Measurements from ENCODE around the gene DEF6.

The DEF6 gene

GRCh38 chr6:35342258-35343091, 44.9 kb downstream of the DEF6 start, which contains the start of gene PPARD:
Gene PPARD (plus strand): TSS chr6:35342558. CDS start chr6:35411088, 68,530 bp downstream.
- in situ Hi-C loops (cut with MboI; ENCODE audit: low sequenced_read_pairs): no loop called here

GRCh38 chr6:35343092-35343834, 45.6 kb downstream of the DEF6 start:
- in situ Hi-C loops (cut with MboI; ENCODE audit: low sequenced_read_pairs): no loop called here

- in situ Hi-C loops (cut with MboI; ENCODE audit: low sequenced_read_pairs): no loop called here
Observed at GRCh38 chr6:35343835-35344550, 46.4 kb downstream of the DEF6 start.

- in situ Hi-C loops (cut with MboI; ENCODE audit: low sequenced_read_pairs): no loop called here
Observed at GRCh38 chr6:35351422-35351821, 53.8 kb downstream of the DEF6 start.

- in situ Hi-C loops (cut with MboI; ENCODE audit: low sequenced_read_pairs): no loop called here
Observed at GRCh38 chr6:35352735-35353134, 55.1 kb downstream of the DEF6 start.

GRCh38 chr6:35354361-35355135, 56.9 kb downstream of the DEF6 start:
- in situ Hi-C loops (cut with MboI; ENCODE audit: low sequenced_read_pairs): no loop called here

- in situ Hi-C loops (cut with MboI; ENCODE audit: low sequenced_read_pairs): no loop called here
Observed at GRCh38 chr6:35356391-35356790, 58.8 kb downstream of the DEF6 start.

- in situ Hi-C loops (cut with MboI; ENCODE audit: low sequenced_read_pairs): no loop called here
Observed at GRCh38 chr6:35357677-35358076, 60.1 kb downstream of the DEF6 start.

- in situ Hi-C loops (cut with MboI; ENCODE audit: low sequenced_read_pairs): no loop called here
Observed at GRCh38 chr6:35358086-35358485, 60.5 kb downstream of the DEF6 start.

GRCh38 chr6:35359346-35359743, 61.7 kb downstream of the DEF6 start:
- in situ Hi-C loops (cut with MboI; ENCODE audit: low sequenced_read_pairs): no loop called here

- in situ Hi-C loops (cut with MboI; ENCODE audit: low sequenced_read_pairs): no loop called here
Observed at GRCh38 chr6:35359744-35360348, 62.2 kb downstream of the DEF6 start.

GRCh38 chr6:35360349-35361138, 62.9 kb downstream of the DEF6 start:
- in situ Hi-C loops (cut with MboI; ENCODE audit: low sequenced_read_pairs): no loop called here

GRCh38 chr6:35362200-35362599, 64.6 kb downstream of the DEF6 start:
- in situ Hi-C loops (cut with MboI; ENCODE audit: low sequenced_read_pairs): no loop called here

- in situ Hi-C loops (cut with MboI; ENCODE audit: low sequenced_read_pairs): no loop called here
Observed at GRCh38 chr6:35363293-35363750, 65.7 kb downstream of the DEF6 start.

GRCh38 chr6:35365594-35366203, 68.1 kb downstream of the DEF6 start:
- in situ Hi-C loops (cut with MboI; ENCODE audit: low sequenced_read_pairs): no loop called here

GRCh38 chr6:35366204-35366596, 68.6 kb downstream of the DEF6 start:
- in situ Hi-C loops (cut with MboI; ENCODE audit: low sequenced_read_pairs): no loop called here

GRCh38 chr6:35367646-35368037, 70.0 kb downstream of the DEF6 start:
- in situ Hi-C loops (cut with MboI; ENCODE audit: low sequenced_read_pairs): no loop called here

- in situ Hi-C loops (cut with MboI; ENCODE audit: low sequenced_read_pairs): no loop called here
Observed at GRCh38 chr6:35368038-35368887, 70.6 kb downstream of the DEF6 start.

All from HL-60/S4 (cell line).